Vagina (tissue), 2 donors: ENCODE measurements around the gene PSME1.

Experiments used
- POLR2A ChIP-seq, 2 donors: fragments of 450-650 bp; IDR thresholded peaks; one replicate each; pipeline ENCODE4 v1.6.1; 2017; ENCODE audit warnings: antibody characterized with exemption in 2 of 2, mild to moderate bottlenecking in 2 of 2, moderate library complexity in 2 of 2
- POLR2AphosphoS5 ChIP-seq, 2 donors: sonication (generic); formaldehyde crosslinking; IDR thresholded peaks; one replicate each; pipeline ENCODE4 v1.9.0; 2017; ENCODE audit warnings: antibody characterized with exemption in 2 of 2, mild to moderate bottlenecking in 2 of 2, low read depth in 1 of 2; ENCODE audit not compliant: insufficient read depth in 1 of 2
- TF ChIP-seq, protein P1 (sequence below), 3 experiments: fragments of 450-650 bp in 2 of 3; fragments of 200-600 bp in 1 of 3; sonication (generic) in 1 of 3; IDR thresholded peaks; one replicate each; pipeline ENCODE4 v1.5.1; 2017 to 2019; ENCODE audit warnings: antibody characterized with exemption in 3 of 3, mild to moderate bottlenecking in 2 of 3, moderate library complexity in 2 of 3

DNA sequence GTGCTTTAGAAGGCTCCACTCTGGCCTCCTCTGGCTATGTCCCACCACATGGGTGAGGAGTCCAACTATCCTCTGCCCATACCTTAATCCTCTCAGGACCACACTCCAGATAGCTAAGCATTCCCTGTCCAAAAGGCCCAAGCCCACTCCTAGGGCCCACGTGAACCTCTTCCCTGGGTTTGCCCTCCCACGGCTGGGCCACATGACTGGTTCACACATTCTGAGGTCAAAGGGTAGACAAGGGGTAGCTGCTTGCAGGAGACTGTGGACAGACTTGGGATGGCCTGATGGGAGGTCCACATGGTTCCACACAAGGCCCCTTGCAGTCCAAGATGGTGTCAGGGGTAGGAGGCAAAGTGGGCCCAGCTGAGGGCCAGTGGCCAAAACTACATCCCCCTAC, 47.9 kb upstream of the PSME1 start:
- TF ChIP-seq, protein P1, sequence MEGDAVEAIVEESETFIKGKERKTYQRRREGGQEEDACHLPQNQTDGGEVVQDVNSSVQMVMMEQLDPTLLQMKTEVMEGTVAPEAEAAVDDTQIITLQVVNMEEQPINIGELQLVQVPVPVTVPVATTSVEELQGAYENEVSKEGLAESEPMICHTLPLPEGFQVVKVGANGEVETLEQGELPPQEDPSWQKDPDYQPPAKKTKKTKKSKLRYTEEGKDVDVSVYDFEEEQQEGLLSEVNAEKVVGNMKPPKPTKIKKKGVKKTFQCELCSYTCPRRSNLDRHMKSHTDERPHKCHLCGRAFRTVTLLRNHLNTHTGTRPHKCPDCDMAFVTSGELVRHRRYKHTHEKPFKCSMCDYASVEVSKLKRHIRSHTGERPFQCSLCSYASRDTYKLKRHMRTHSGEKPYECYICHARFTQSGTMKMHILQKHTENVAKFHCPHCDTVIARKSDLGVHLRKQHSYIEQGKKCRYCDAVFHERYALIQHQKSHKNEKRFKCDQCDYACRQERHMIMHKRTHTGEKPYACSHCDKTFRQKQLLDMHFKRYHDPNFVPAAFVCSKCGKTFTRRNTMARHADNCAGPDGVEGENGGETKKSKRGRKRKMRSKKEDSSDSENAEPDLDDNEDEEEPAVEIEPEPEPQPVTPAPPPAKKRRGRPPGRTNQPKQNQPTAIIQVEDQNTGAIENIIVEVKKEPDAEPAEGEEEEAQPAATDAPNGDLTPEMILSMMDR (IDR thresholded peaks at IDR 0.05) = no peak
- TF ChIP-seq POLR2A (IDR thresholded peaks at IDR 0.05) = no peak
- no peak for TF ChIP-seq POLR2AphosphoS5 (IDR thresholded peaks at IDR 0.05; ENCODE audit: insufficient read depth in 1 of 2, low read depth in 1 of 2)
